ENCODE measurements around the gene IRF9. TPM values are rescaled to one million over a fixed set of nuclear protein-coding genes. Genes with fewer than 3 reads are reported as not detected.

IRF9 gene
- total RNA-seq, 3 donors from 2014 or later: 44.6 to 76.0 (median 54.7) TPM

DNA sequence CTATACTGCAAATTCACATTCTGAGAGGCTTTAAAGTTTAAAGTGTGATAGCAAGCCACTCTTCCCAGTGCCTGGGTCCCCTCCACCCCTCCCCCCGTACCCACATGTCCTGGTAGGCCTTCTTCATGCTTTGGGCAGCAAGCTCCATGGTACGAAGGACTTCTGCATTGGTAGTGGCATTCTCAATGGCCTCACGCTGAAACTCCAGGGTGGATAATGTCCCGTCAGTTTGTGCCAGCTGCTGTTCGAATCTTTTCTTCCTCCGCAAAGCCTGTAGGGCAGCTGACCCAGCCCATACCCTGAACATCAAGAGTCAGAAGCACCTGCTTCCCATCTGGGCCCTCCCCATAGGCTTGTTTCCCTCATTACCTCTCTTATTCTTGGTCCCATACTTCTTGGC, 50.2 kb downstream of the IRF9 start:
- Histone ChIP-seq H3K9me3 (no peaks in the 10 kb centered on the region), H3K27me3 (no peaks in the 10 kb centered on the region), H3K36me3 (no peaks in the 10 kb centered on the region), H3K27ac (no peak overlapping the region), H3K4me3 (no peak overlapping the region), H3K4me1 (peaks cover 0 to 10% of the 10 kb centered on the region in 2 donors)
- no peak for TF ChIP-seq POLR2A (IDR thresholded peaks at IDR 0.05)
- intact Hi-C loops (cut with DNase I; ENCODE audit: low total_unique reads): no loop called here
- DNase-seq (ENCODE audit: low spot score in 2 of 2): no peak

DNA sequence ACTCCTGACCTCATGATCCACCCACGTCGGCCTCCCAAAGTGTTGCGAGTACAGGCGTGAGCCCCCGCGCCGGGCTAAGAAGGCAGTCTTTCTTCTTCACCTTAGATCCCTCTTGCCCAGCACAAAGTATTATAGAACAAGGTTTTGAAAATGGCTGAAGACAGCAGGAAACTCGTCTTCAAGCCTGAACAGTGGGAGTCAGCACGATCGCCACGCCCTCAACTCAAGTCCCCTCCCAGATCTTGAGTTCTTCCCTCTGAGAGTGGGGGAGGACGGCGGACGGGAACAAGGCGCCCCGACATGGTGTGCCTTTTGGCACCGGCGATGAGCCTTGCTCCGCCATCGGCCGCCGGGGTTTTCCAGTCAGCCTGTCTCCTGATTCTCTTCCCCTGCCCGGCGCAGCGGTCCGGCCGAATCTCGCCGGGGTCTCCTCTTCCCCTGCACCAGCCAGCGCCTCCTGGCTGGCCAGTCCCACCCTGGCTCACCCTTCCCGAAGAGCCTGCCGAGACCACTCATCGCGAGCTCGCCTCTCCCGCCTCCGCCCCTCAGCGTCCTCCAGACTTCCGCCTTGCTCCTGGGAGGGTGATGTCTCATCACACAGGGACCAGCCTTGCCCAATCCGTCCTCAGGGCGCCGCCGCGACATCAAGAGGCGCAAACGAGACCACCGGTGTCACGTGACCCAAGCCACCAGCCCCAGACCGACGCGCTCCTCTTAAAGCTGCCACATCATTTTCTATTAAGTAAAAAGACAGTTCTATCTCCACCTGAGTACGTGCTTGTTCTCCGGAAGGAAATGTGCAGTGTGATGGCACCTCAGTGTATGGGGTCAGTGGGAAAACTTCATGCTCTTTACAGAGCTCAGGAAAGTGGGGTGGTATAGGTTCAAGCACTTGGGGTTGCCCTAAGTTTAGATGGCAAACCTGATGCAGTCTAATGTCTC, 52.1 kb downstream of the IRF9 start, which contains the start of gene CHMP4A:
TSS of gene CHMP4A (minus strand) at position 565 of the 942 bp plus-strand sequence. CDS start at position 516, 49 bp downstream.
- H3K27me3 ChIP-seq: no peaks in the 10 kb centered on the region
- peaks cover 0 to 10% of the 10 kb centered on the region in 2 donors for H3K4me1 ChIP-seq
- no peaks in the 10 kb centered on the region for H3K9me3 ChIP-seq
- intact Hi-C loops (cut with DNase I; ENCODE audit: low total_unique reads): no loop called here
- H3K36me3 ChIP-seq: no peaks in the 10 kb centered on the region
- peak within 1 kb of the TSS; percentile 97 to 99 for H3K27ac ChIP-seq
- peak; percentile 97 for DNase-seq (ENCODE audit: low spot score in 2 of 2)
- TF ChIP-seq POLR2A (IDR thresholded peaks at IDR 0.05) (peak; percentile 97), POLR2AphosphoS5 (IDR thresholded peaks at IDR 0.05) (peak; percentile 97 to 99 (median 97))
- TF ChIP-seq, protein P1, sequence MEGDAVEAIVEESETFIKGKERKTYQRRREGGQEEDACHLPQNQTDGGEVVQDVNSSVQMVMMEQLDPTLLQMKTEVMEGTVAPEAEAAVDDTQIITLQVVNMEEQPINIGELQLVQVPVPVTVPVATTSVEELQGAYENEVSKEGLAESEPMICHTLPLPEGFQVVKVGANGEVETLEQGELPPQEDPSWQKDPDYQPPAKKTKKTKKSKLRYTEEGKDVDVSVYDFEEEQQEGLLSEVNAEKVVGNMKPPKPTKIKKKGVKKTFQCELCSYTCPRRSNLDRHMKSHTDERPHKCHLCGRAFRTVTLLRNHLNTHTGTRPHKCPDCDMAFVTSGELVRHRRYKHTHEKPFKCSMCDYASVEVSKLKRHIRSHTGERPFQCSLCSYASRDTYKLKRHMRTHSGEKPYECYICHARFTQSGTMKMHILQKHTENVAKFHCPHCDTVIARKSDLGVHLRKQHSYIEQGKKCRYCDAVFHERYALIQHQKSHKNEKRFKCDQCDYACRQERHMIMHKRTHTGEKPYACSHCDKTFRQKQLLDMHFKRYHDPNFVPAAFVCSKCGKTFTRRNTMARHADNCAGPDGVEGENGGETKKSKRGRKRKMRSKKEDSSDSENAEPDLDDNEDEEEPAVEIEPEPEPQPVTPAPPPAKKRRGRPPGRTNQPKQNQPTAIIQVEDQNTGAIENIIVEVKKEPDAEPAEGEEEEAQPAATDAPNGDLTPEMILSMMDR (IDR thresholded peaks at IDR 0.05): peak in 1 of 3 donors; percentile 36
- peak within 1 kb of the TSS; percentile 75 to 90 (median 76) for H3K4me3 ChIP-seq

DNA sequence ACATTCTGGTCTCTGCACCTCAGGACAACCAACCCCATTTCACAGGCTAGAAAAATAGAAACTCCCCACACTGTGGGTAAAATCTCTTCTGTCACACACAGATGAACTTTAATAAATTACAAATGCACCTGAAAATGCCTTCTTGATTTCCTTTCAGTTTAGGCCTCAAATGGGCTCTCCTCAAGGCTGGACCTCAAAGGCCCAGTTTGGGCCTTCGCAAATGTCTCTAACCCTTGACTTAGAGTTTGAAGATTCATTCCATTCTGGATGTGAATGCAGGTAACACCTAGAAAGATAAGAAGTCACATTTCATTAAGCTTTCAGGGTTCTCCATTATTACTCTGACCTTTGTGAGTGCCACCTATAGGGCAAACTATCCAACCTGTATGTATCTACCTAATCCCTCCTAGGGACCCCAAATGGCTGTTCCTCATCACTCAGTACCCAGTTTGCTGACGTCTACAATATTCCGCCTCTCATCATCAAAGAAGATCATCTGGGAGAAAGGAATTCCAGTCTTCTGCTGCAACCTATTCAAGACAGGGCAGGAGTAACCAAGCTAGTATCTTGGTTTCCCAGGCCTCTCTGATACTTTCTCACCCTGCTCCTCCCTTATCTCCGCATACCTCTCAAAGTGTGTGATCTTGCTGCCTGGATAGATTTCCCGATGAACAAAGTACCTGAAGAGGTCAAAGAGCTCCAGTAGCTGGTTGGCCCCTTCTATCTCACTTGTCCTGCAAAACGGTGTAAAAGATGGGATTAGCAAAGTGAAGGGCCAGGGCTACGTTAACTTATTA, 53.0 kb downstream of the IRF9 start:
- TF ChIP-seq POLR2AphosphoS5 (IDR thresholded peaks at IDR 0.05): no peak
- TF ChIP-seq POLR2A (IDR thresholded peaks at IDR 0.05): no peak
- TF ChIP-seq, protein P1 (IDR thresholded peaks at IDR 0.05): no peak
- Histone ChIP-seq H3K27ac (peak overlapping the region; percentile 97 to 99), H3K27me3 (no peaks in the 10 kb centered on the region), H3K4me1 (peaks cover 0 to 10% of the 10 kb centered on the region in 2 donors), H3K4me3 (peak overlapping the region; percentile 75 to 90 (median 76)), H3K36me3 (no peaks in the 10 kb centered on the region), H3K9me3 (no peaks in the 10 kb centered on the region)
- no peak for DNase-seq (ENCODE audit: low spot score in 2 of 2)
- intact Hi-C loops (cut with DNase I; ENCODE audit: low total_unique reads): no loop called here

DNA sequence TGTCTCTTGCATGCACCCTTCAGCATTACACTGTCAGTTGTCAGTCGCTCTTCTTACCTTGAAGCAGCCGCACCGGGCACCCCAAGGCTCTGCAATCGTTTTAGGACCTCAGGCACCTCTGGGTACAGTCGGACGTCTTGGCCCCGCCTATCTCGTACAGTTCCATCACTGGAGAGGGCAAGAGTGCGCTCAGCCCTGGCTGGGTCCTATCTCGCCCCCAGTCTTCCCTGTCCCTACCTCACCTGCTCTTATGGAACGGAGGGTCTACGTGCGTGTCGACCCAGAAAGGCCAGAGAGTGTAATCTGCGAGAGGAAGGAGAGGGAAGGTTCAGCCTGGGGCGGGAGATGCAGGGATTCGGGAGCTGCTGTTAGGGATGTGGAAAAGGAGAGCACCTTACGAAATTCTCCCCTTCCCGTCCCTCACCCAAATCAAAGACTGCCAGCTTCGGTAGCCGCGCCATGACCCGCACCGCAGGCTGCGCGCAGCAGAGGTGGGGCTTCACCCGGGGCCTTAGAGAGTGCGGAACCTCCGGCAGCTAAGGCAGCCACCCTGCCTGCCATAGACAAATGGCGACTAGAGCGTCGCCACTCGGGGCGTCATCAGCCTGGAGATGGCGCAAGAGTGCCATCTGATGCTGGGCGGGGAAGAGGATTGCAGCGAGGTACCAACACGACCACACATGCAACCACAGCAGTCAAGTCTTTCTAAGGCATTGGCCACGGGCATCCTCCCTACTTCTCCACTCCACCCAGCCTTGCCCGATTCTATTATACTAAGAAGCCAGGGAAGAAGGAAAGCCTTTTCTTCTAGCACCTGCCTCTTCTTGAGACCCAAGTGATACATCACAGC, 54.7 kb downstream of the IRF9 start, which contains the start of gene MDP1:
TSS of gene MDP1 (minus strand) at position 572 of the 850 bp plus-strand sequence. CDS start at position 461, 111 bp downstream.
- Histone ChIP-seq H3K4me3 (peak within 1 kb of the TSS; percentile 76 to 87 (median 83)), H3K27ac (peak within 1 kb of the TSS; percentile 91 to 96), H3K4me1 (peaks cover 0 to 10% of the 10 kb centered on the region in 2 donors), H3K9me3 (no peaks in the 10 kb centered on the region), H3K27me3 (no peaks in the 10 kb centered on the region), H3K36me3 (no peaks in the 10 kb centered on the region)
- intact Hi-C loops (cut with DNase I; ENCODE audit: low total_unique reads): no loop called here
- TF ChIP-seq POLR2A (IDR thresholded peaks at IDR 0.05) (peak; percentile 51), POLR2AphosphoS5 (IDR thresholded peaks at IDR 0.05) (peak; percentile 82 to 93 (median 85))
- TF ChIP-seq, protein P1 (IDR thresholded peaks at IDR 0.05): peak; percentile 28 to 54 (median 34)
- DNase-seq (ENCODE audit: low spot score in 2 of 2): peak; percentile 79 to 80

Other genes starting within 250 kb of the IRF9 start
- gene DHRS4, start 207.5 kb upstream of the IRF9 start, total RNA-seq: 10 to 100 TPM; 38.4 to 48.8 (median 40.0) TPM
- gene DHRS4L2, start 172.3 kb upstream of the IRF9 start, total RNA-seq: 10 to 100 TPM; 13.4 to 22.9 (median 16.8) TPM
- gene CARMIL3, start 109.3 kb upstream of the IRF9 start, total RNA-seq: under 1 TPM; 0.16 to 0.98 (median 0.73) TPM
- not detected for gene CPNE6, start 89.7 kb upstream of the IRF9 start, total RNA-seq
- 10 to 100 TPM; 20.5 to 51.5 (median 24.3) TPM for gene PCK2, start 67.0 kb upstream of the IRF9 start, total RNA-seq
- 10 to 100 TPM; 78.6 to 81.6 (median 80.9) TPM for gene DCAF11, start 46.5 kb upstream of the IRF9 start, total RNA-seq
- gene NRL, start 46.3 kb upstream of the IRF9 start, total RNA-seq: 1 to 10 TPM; 2.1 to 5.6 (median 2.5) TPM
- 1 to 10 TPM; 1.2 to 2.6 (median 1.6) TPM for gene FITM1, start 30.6 kb upstream of the IRF9 start, total RNA-seq
- 100 to 1,000 TPM in 2 of 3 donors, 10 to 100 TPM in 1; 91.1 to 151 (median 135) TPM for gene PSME1, start 25.1 kb upstream of the IRF9 start, total RNA-seq
- 10 to 100 TPM; 13.4 to 19.0 (median 16.5) TPM for gene EMC9, start 19.7 kb upstream of the IRF9 start, total RNA-seq
- gene PSME2, start 14.7 kb upstream of the IRF9 start, total RNA-seq: 10 to 100 TPM; 22.1 to 69.2 (median 62.1) TPM
- 10 to 100 TPM; 29.1 to 43.8 (median 41.0) TPM for gene RNF31, start 13.8 kb upstream of the IRF9 start, total RNA-seq
- gene REC8, start 10.8 kb downstream of the IRF9 start, total RNA-seq: 10 to 100 TPM in 1 of 3 donors, 1 to 10 TPM in 2; 2.9 to 10.2 (median 6.6) TPM
- 10 to 100 TPM; 17.0 to 41.6 (median 21.7) TPM for gene IPO4, start 27.6 kb downstream of the IRF9 start, total RNA-seq
- gene TM9SF1, start 34.2 kb downstream of the IRF9 start, total RNA-seq: 10 to 100 TPM; 52.3 to 75.7 (median 71.1) TPM
- 1 to 10 TPM in 1 of 3 donors, not detected in 2; 1.3 TPM for gene TSSK4, start 44.4 kb downstream of the IRF9 start, total RNA-seq
- 10 to 100 TPM; 66.5 to 88.8 (median 85.0) TPM for gene CHMP4A, start 52.2 kb downstream of the IRF9 start, total RNA-seq
- gene MDP1, start 54.8 kb downstream of the IRF9 start, total RNA-seq: 10 to 100 TPM; 13.1 to 20.8 (median 17.1) TPM
- 100 to 1,000 TPM; 118 to 165 (median 150) TPM for gene NEDD8, start 71.1 kb downstream of the IRF9 start, total RNA-seq
- 10 to 100 TPM; 59.3 to 74.6 (median 66.1) TPM for gene GMPR2, start 71.7 kb downstream of the IRF9 start, total RNA-seq
- gene TINF2, start 81.4 kb downstream of the IRF9 start, total RNA-seq: 10 to 100 TPM; 53.1 to 71.9 (median 55.5) TPM
- gene TGM1, start 101.9 kb downstream of the IRF9 start, total RNA-seq: 10 to 100 TPM in 1 of 3 donors, 1 to 10 TPM in 1, under 1 TPM in 1; 0.32 to 18.7 (median 1.6) TPM
- gene RABGGTA, start 110.3 kb downstream of the IRF9 start, total RNA-seq: 10 to 100 TPM; 24.8 to 41.6 (median 34.4) TPM
- 10 to 100 TPM; 21.9 to 45.7 (median 32.1) TPM for gene DHRS1, start 138.5 kb downstream of the IRF9 start, total RNA-seq
- gene NOP9, start 138.6 kb downstream of the IRF9 start, total RNA-seq: 10 to 100 TPM; 18.4 to 21.0 (median 19.0) TPM
- 10 to 100 TPM in 2 of 3 donors, 1 to 10 TPM in 1; 8.0 to 14.4 (median 10.4) TPM for gene CIDEB, start 146.7 kb downstream of the IRF9 start, total RNA-seq
- gene LTB4R2, start 148.9 kb downstream of the IRF9 start, total RNA-seq: 10 to 100 TPM in 1 of 3 donors, 1 to 10 TPM in 2; 8.5 to 11.1 (median 9.4) TPM
- 10 to 100 TPM in 2 of 3 donors, 1 to 10 TPM in 1; 5.7 to 18.4 (median 12.8) TPM for gene LTB4R, start 150.2 kb downstream of the IRF9 start, total RNA-seq
- 10 to 100 TPM; 13.8 to 60.6 (median 27.7) TPM for gene ADCY4, start 173.8 kb downstream of the IRF9 start, total RNA-seq
- gene RIPK3, start 178.7 kb downstream of the IRF9 start, total RNA-seq: 10 to 100 TPM; 10.7 to 13.4 (median 12.0) TPM
- 10 to 100 TPM; 28.6 to 67.2 (median 32.8) TPM for gene NFATC4, start 206.9 kb downstream of the IRF9 start, total RNA-seq
- gene NYNRIN, start 237.7 kb downstream of the IRF9 start, total RNA-seq: 1 to 10 TPM; 6.4 to 8.2 (median 7.7) TPM

All from breast epithelium (tissue), 4 donors.